ENCODE results near the gene IQGAP3. TPM values are rescaled to one million over a fixed set of nuclear protein-coding genes. Genes with fewer than 3 reads are reported as not detected.

IQGAP3 gene
- total and polyA plus RNA-seq, 10 donors = 0.24 to 2.2 (median 0.68) TPM

DNA sequence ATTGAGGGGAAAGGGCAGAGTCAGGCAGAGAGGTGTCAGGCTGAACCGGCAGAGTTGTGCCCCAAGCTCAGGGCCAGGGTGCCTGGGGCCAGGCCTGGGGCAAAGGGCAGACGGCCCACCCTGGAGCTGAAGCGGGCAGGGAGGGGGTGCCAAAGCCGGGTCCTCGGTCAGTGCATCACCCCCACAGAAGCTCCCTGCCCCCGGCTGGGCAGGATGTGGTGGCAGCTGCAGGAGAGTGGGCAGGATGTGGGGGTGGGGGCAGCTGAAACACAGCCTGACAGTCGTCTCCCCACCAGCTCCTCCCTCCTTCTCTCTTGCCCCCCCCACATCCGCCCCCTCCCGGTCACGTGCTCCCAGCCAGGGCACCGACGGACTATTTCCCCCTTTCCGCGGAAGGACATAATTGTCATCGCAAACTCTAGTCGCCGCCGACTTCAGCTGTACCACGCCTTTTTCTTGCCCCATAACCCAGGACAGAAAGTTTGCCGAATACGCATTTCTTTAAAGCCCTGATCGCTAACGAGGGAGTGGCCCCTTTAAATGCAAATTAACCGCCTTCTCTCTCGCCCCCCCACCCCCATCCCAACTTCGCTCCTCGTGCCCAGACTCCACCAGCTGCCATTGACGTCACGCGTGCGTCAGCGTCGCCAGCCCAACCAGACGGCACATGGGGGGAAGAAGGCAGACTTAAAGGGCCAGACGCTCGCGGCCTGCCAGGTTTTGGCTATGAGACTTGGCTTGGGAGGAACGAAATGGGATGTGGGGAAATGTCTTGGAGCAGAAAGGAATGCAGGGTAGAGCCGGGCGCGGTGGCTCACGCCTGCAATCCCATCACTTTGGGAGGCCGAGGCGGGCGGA, 67.3 kb downstream of the IQGAP3 start:
- DNase-seq = peak; percentile 100
- WGBS, 5 donors = 4 to 7% (median 6%) methylated on average over 40 to 45 of the region's 45 CpGs
- Histone ChIP-seq H3K27me3 (replicated peaks in 1 of 7) (no peaks in the 10 kb centered on the region), H3K27ac (peak overlapping the region; percentile 99 to 100 (median 100)), H3K4me3 (peak overlapping the region in 6 of 8 donors; percentile 15 to 66 (median 26)), H3K36me3 (no peaks in the 10 kb centered on the region), H3K9me3 (no peaks in the 10 kb centered on the region), H3K4me1 (peaks cover 42 to 86% (median 60%) of the 10 kb centered on the region in 6 donors)
- TF ChIP-seq POLR2AphosphoS5 (IDR thresholded peaks at IDR 0.05) (peak; percentile 90 to 94 (median 91)), POLR2A (IDR thresholded peaks at IDR 0.05) (peak in 2 of 3 donors; percentile 16 to 36)
- TF ChIP-seq, protein P1, sequence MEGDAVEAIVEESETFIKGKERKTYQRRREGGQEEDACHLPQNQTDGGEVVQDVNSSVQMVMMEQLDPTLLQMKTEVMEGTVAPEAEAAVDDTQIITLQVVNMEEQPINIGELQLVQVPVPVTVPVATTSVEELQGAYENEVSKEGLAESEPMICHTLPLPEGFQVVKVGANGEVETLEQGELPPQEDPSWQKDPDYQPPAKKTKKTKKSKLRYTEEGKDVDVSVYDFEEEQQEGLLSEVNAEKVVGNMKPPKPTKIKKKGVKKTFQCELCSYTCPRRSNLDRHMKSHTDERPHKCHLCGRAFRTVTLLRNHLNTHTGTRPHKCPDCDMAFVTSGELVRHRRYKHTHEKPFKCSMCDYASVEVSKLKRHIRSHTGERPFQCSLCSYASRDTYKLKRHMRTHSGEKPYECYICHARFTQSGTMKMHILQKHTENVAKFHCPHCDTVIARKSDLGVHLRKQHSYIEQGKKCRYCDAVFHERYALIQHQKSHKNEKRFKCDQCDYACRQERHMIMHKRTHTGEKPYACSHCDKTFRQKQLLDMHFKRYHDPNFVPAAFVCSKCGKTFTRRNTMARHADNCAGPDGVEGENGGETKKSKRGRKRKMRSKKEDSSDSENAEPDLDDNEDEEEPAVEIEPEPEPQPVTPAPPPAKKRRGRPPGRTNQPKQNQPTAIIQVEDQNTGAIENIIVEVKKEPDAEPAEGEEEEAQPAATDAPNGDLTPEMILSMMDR (IDR thresholded peaks at IDR 0.05 in 8 of 11, conservative IDR thresholded peaks at IDR 0.05 in 3 of 11) = peak in 2 of 11 experiments; percentile 11 to 16
- intact Hi-C loops (cut with DNase I; ENCODE audit: low total_unique reads) = no loop called here

DNA sequence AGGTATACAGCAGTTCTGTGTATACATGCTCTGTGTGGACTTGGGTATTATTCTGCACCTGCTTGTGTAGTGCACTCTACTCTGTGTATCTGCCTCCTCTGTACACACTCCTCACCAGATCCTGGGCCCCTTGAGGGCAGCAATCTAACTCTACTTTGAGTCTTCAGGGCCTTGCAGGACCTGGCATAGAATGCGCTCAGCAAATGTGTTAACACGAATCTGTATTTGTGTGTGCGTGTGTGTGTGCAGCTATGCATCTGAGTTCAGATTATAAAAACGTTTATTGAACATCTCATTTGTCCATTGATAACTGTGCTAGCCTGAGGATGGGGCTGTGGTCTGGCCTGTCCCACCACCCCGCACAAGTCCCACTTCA, 67.9 kb downstream of the IQGAP3 start:
- Histone ChIP-seq H3K36me3 (no peaks in the 10 kb centered on the region), H3K4me1 (peaks cover 42 to 83% (median 60%) of the 10 kb centered on the region in 6 donors), H3K27me3 (replicated peaks in 1 of 7) (no peaks in the 10 kb centered on the region), H3K27ac (peak overlapping the region; percentile 99 to 100 (median 100)), H3K9me3 (no peaks in the 10 kb centered on the region), H3K4me3 (peak overlapping the region in 4 of 8 donors; percentile 20 to 66 (median 32))
- DNase-seq = no peak
- intact Hi-C loops (cut with DNase I; ENCODE audit: low total_unique reads) = no loop called here
- WGBS, 5 donors = 13 to 20% (median 17%) methylated on average over 5 of the region's 5 CpGs
- no peak for TF ChIP-seq POLR2AphosphoS5 (IDR thresholded peaks at IDR 0.05)

GRCh38 chr1:156503698-156504437, 68.5 kb downstream of the IQGAP3 start:
- peaks cover 46 to 83% (median 63%) of the 10 kb centered on the region in 6 donors for H3K4me1 ChIP-seq
- peak overlapping the region; percentile 99 to 100 (median 100) for H3K27ac ChIP-seq
- TF ChIP-seq, protein P1 (IDR thresholded peaks at IDR 0.05 in 8 of 11, conservative IDR thresholded peaks at IDR 0.05 in 3 of 11) = no peak
- TF ChIP-seq POLR2AphosphoS5 (IDR thresholded peaks at IDR 0.05) = no peak
- TF ChIP-seq POLR2A (IDR thresholded peaks at IDR 0.05) = no peak
- no peaks in the 10 kb centered on the region for H3K9me3 ChIP-seq
- 54 to 68% (median 64%) methylated on average over 5 of the region's 5 CpGs for WGBS, 5 donors
- intact Hi-C loops (cut with DNase I; ENCODE audit: low total_unique reads) = no loop called here
- DNase-seq = peak; percentile 64
- H3K27me3 ChIP-seq (replicated peaks in 1 of 7) = no peaks in the 10 kb centered on the region
- H3K4me3 ChIP-seq = peak overlapping the region in 1 of 8 donors; percentile 66
- H3K36me3 ChIP-seq = no peaks in the 10 kb centered on the region

DNA sequence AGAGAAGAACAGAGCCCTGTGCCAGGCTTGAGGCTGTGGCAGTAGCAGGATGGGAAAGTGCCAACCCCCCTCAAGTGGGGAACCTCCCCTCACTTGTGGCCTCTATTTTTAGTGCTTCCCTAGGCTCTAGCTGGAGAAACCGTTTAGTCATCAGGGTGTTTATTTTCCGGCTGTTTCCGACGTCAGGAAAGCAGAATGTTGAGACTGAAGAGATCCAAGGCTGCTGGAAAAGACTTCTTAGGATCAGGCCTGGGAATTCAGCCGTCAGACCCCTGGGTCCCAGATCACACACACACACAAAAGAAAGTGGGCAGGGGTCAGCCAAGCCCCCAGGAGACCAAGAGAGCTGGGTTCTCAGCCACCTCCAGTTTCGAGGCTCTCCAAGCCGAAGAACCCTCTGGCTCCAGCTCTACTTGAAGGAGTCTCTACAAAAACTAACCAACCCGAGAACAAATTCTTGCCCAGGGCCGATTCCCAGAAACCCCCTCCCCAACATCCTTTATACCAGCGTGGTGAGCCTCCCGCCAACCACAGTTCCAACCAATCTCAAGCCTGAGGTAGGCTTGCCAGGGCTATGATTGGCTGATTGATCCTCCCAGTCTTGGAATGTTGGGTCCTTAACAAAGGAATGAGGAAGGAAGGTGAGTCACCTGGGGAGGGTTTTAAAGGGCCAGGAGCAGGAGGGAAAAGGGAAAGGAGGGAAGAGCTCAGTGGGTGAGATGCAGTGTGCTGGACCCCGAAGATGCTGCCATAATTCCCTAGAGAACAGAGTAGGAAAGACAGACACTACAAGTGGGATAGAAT, 69.3 kb downstream of the IQGAP3 start:
- Histone ChIP-seq H3K27me3 (replicated peaks in 1 of 7) (no peaks in the 10 kb centered on the region), H3K9me3 (no peaks in the 10 kb centered on the region), H3K4me3 (peak overlapping the region in 1 of 8 donors; percentile 79), H3K36me3 (no peaks in the 10 kb centered on the region), H3K4me1 (peaks cover 50 to 83% (median 66%) of the 10 kb centered on the region in 6 donors), H3K27ac (peak overlapping the region; percentile 99 to 100 (median 100))
- peak; percentile 80 for DNase-seq
- 15 to 31% (median 26%) methylated on average over 12 of the region's 12 CpGs for WGBS, 5 donors
- TF ChIP-seq, protein P1 (IDR thresholded peaks at IDR 0.05 in 8 of 11, conservative IDR thresholded peaks at IDR 0.05 in 3 of 11) = no peak
- TF ChIP-seq POLR2AphosphoS5 (IDR thresholded peaks at IDR 0.05) (peak in 2 of 3 donors; percentile 79 to 90), POLR2A (IDR thresholded peaks at IDR 0.05) (peak in 1 of 3 donors; percentile 19)
- intact Hi-C loops (cut with DNase I; ENCODE audit: low total_unique reads) = no loop called here
